H9 (cell line): Measurements from ENCODE around the gene RTN4R. TPM values are rescaled to one million over a fixed set of nuclear protein-coding genes. Genes with fewer than 3 reads are reported as not detected.
A peak's percentile ranks its signal among the peaks of the same experiment; 100 is the strongest.

Experiments
- DNase-seq: peaks from one replicate; pipeline ENCODE4 v3.0.0-alpha.2; 2017
- H2AFZ ChIP-seq: one replicate; pipeline ENCODE4 v1.6.1; 2013; ENCODE audit warnings: mild to moderate bottlenecking, low read length, control low read depth, moderate library complexity
- H2AK5ac ChIP-seq: 2 replicates; pipeline ENCODE4 v1.6.1; 2013; ENCODE audit warnings: low read length, control low read depth, mixed read lengths; ENCODE audit not compliant: insufficient read length
- H2BK120ac ChIP-seq: one replicate; pipeline ENCODE4 v1.6.1; 2013; ENCODE audit warnings: low read depth, mild to moderate bottlenecking, low read length, control low read depth, inconsistent platforms; ENCODE audit not compliant: poor library complexity, severe bottlenecking
- H2BK12ac ChIP-seq: 2 replicates; pipeline ENCODE4 v1.6.1; 2013; ENCODE audit warnings: low read length, control low read depth, mixed read lengths, low read depth; ENCODE audit not compliant: insufficient read length
- H2BK15ac ChIP-seq: 2 replicates; pipeline ENCODE4 v1.6.1; 2013; ENCODE audit warnings: low read depth, low read length, control low read depth
- H2BK20ac ChIP-seq: one replicate; pipeline ENCODE4 v1.6.1; 2013; ENCODE audit warnings: low read depth, mild to moderate bottlenecking, low read length, control low read depth, inconsistent platforms; ENCODE audit not compliant: poor library complexity, severe bottlenecking
- H2BK5ac ChIP-seq: 2 replicates; pipeline ENCODE4 v1.6.1; 2013; ENCODE audit warnings: low read length, control low read depth, mixed read lengths; ENCODE audit not compliant: insufficient read length
- H3K14ac ChIP-seq: 2 replicates; pipeline ENCODE4 v1.6.1; 2013; ENCODE audit warnings: low read length, control low read depth; ENCODE audit not compliant: insufficient read depth
- H3K18ac ChIP-seq: 2 replicates; pipeline ENCODE4 v1.6.1; 2013; ENCODE audit warnings: low read depth, mild to moderate bottlenecking, mixed read lengths, low read length, control low read depth; ENCODE audit not compliant: insufficient read length
- H3K23ac ChIP-seq: 2 replicates; pipeline ENCODE4 v1.6.1; 2013; ENCODE audit warnings: low read length, control low read depth, mixed read lengths, low read depth; ENCODE audit not compliant: insufficient read length
- H3K23me2 ChIP-seq: 2 replicates; pipeline ENCODE4 v1.6.1; 2013; ENCODE audit warnings: low read depth, mild to moderate bottlenecking, mixed read lengths, low read length, control low read depth; ENCODE audit not compliant: insufficient read length, poor library complexity, severe bottlenecking
- H3K27ac ChIP-seq: 2 replicates; pipeline ENCODE4 v1.5.1; 2013; ENCODE audit warnings: low read length, control low read depth, mixed read lengths, low read depth; ENCODE audit not compliant: insufficient read length
- H3K27me3 ChIP-seq: 2 replicates; pipeline ENCODE4 v1.6.1; 2013; ENCODE audit warnings: low read length, control low read depth, inconsistent platforms; ENCODE audit not compliant: insufficient read depth
- H3K4ac ChIP-seq: 2 replicates; pipeline ENCODE4 v1.6.1; 2013; ENCODE audit warnings: low read depth, mild to moderate bottlenecking, control low read depth, inconsistent platforms, low read length, moderate library complexity
- H3K4me1 ChIP-seq: 2 replicates; pipeline ENCODE4 v1.6.1; 2013; ENCODE audit warnings: low read length, control low read depth, inconsistent platforms; ENCODE audit not compliant: insufficient read depth
- H3K4me2 ChIP-seq: 2 replicates; pipeline ENCODE4 v1.6.1; 2013; ENCODE audit warnings: low read length, control low read depth, mixed read lengths; ENCODE audit not compliant: insufficient read length, insufficient read depth
- H3K56ac ChIP-seq: 2 replicates; pipeline ENCODE4 v1.6.1; 2013; ENCODE audit warnings: low read depth, mild to moderate bottlenecking, mixed read lengths, low read length, control low read depth; ENCODE audit not compliant: insufficient read length
- H3K79me1 ChIP-seq: 2 replicates; pipeline ENCODE4 v1.6.1; 2013; ENCODE audit warnings: low read depth, mild to moderate bottlenecking, moderate library complexity, low read length, control low read depth, inconsistent platforms; ENCODE audit not compliant: insufficient read depth, poor library complexity, severe bottlenecking
- H3K79me2 ChIP-seq: 2 replicates; pipeline ENCODE4 v1.6.1; 2013; ENCODE audit warnings: low read length, control low read depth, inconsistent platforms; ENCODE audit not compliant: insufficient read depth
- H3K9ac ChIP-seq: 2 replicates; pipeline ENCODE4 v1.6.1; 2013; ENCODE audit warnings: low read length, control low read depth, mixed read lengths; ENCODE audit not compliant: insufficient read length; ENCODE audit errors: extremely low read depth
- H3K9me3 ChIP-seq: one replicate; pipeline ENCODE4 v1.6.1; 2013; ENCODE audit warnings: low read depth, low read length, inconsistent platforms; ENCODE audit not compliant: control insufficient read depth
- H3T11ph ChIP-seq: one replicate; pipeline ENCODE4 v1.6.1; 2013; ENCODE audit warnings: mild to moderate bottlenecking, low read length, control low read depth, inconsistent platforms
- H4K20me1 ChIP-seq: one replicate; pipeline ENCODE4 v1.6.1; 2013; ENCODE audit not compliant: control insufficient read depth, insufficient read length, insufficient read depth
- H4K5ac ChIP-seq: 2 replicates; pipeline ENCODE4 v1.6.1; 2013; ENCODE audit warnings: low read depth, mild to moderate bottlenecking, mixed read lengths, low read length, control low read depth; ENCODE audit not compliant: insufficient read length
- H4K8ac ChIP-seq: replicated peaks from 2 replicates; pipeline ENCODE4 v1.6.1; 2013; ENCODE audit warnings: low read length, control low read depth, mixed read lengths, low read depth; ENCODE audit not compliant: insufficient read length
- H4K91ac ChIP-seq: 2 replicates; pipeline ENCODE4 v1.6.1; 2013; ENCODE audit warnings: low read depth, mild to moderate bottlenecking, moderate library complexity, mixed read lengths, low read length, control low read depth; ENCODE audit not compliant: insufficient read length
- H3K27ac Mint-ChIP-seq, 3 experiments: 2 replicates in 2 of 3; 3 replicates in 1 of 3; pipeline ENCODE4 v1.8.0; 2020 to 2021; ENCODE audit warnings: mixed read lengths in 3 of 3, mild to moderate bottlenecking in 1 of 3, moderate library complexity in 1 of 3
- H3K27me3 Mint-ChIP-seq: 2 replicates; pipeline ENCODE4 v1.8.0; 2021; ENCODE audit warnings: low read depth, mild to moderate bottlenecking, moderate library complexity, mixed read lengths
- H3K36me3 Mint-ChIP-seq, 3 experiments: 2 replicates in 2 of 3; 3 replicates in 1 of 3; pipeline ENCODE4 v1.8.0; 2020 to 2021; ENCODE audit warnings: low read depth in 3 of 3, mixed read lengths in 3 of 3; ENCODE audit not compliant: insufficient read depth in 1 of 3
- H3K4me1 Mint-ChIP-seq, 2 experiments: 2 replicates each; pipeline ENCODE4 v1.8.0; 2020; ENCODE audit warnings: mixed read lengths in 2 of 2
- H3K4me3 Mint-ChIP-seq, 2 experiments: 2 replicates in 1 of 2; 3 replicates in 1 of 2; pipeline ENCODE4 v1.8.0; 2020 to 2021; ENCODE audit warnings: mild to moderate bottlenecking in 2 of 2, mixed read lengths in 2 of 2, moderate library complexity in 1 of 2
- H3K9me3 Mint-ChIP-seq, 2 experiments: 2 replicates in 1 of 2; 3 replicates in 1 of 2; pipeline ENCODE4 v1.8.0; 2020; ENCODE audit warnings: mild to moderate bottlenecking in 2 of 2, mixed read lengths in 2 of 2, moderate library complexity in 1 of 2
- WGBS: extraction: QIAGEN DNeasy Blood & Tissue Kit; methylation state at CpG from one replicate; pipeline ENCODE4 v1.1.7; 2013; ENCODE audit warnings: missing lambda C conversion rate, low lambda C conversion rate, mixed read lengths; ENCODE audit not compliant: insufficient read length; ENCODE audit errors: extremely low coverage; 5-methylcytosine and 5-hydroxymethylcytosine counted together
- total RNA-seq: library from RNA; stranded (reverse); gene quantifications from 2 replicates; pipeline ENCODE4 v1.2.1, GENCODE V29; 2021
- TF ChIP-seq, protein P1 (sequence below): fragments of 200-600 bp; sonication (generic); conservative IDR thresholded peaks from 3 replicates; pipeline ENCODE4 v1.8.0; 2021; ENCODE audit warnings: antibody characterized with exemption, mild to moderate bottlenecking

The RTN4R gene
- total RNA-seq, 1 experiment from 2014 or later = 19.0 TPM

DNA sequence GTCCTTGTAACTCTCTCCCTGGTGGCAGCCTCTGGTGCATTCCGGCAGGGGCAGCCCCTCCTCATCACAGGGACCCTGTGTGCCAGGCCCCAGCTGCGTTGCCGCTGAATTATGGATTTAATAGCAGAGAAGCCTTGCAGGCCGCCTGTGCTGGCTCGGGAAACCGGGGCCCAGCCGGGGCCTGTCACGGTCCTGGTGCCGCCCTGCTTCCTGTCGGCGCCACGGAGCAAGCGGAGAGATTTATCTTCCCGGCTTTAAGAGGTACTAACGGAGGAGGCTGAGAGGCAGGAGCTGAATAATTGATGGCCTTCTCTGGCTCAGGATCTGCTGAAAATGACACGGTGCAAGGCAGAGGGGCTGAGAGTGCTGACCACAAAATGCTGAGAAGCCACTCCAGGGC is 63.3 kb downstream of the RTN4R start:
- Histone ChIP-seq H3K4ac (no peak overlapping the region), H2BK120ac (no peak overlapping the region), H3T11ph (no peak overlapping the region), H4K5ac (no peak overlapping the region), H3K18ac (peak overlapping the region; percentile 22), H2BK12ac (no peak overlapping the region), H4K91ac (no peak overlapping the region), H4K8ac (no peak overlapping the region), H3K27me3 (no peaks in the 10 kb centered on the region), H2AFZ (no peak overlapping the region), H2BK15ac (no peak overlapping the region), H3K79me1 (no peaks in the 10 kb centered on the region), H3K9me3 (no peaks in the 10 kb centered on the region), H3K23ac (no peak overlapping the region), H3K56ac (no peak overlapping the region), H3K27ac (no peak overlapping the region), H3K14ac (no peak overlapping the region), H2AK5ac (no peak overlapping the region), H4K20me1 (no peaks in the 10 kb centered on the region), H3K79me2 (no peaks in the 10 kb centered on the region), H3K4me1 (no peaks in the 10 kb centered on the region; the same call in 1 of the 2 replicates), H2BK20ac (no peak overlapping the region), H3K23me2 (no peaks in the 10 kb centered on the region), H3K9ac (no peak overlapping the region), H2BK5ac (no peak overlapping the region), H3K4me2 (no peak overlapping the region)
- H3K4me1 Mint-ChIP-seq = peaks cover 24 to 41% of the 10 kb centered on the region in 2 experiments
- no peak overlapping the region for H3K4me3 Mint-ChIP-seq
- no peak for DNase-seq
- H3K36me3 Mint-ChIP-seq = no peaks in the 10 kb centered on the region
- no peaks in the 10 kb centered on the region for H3K9me3 Mint-ChIP-seq
- TF ChIP-seq, protein P1, sequence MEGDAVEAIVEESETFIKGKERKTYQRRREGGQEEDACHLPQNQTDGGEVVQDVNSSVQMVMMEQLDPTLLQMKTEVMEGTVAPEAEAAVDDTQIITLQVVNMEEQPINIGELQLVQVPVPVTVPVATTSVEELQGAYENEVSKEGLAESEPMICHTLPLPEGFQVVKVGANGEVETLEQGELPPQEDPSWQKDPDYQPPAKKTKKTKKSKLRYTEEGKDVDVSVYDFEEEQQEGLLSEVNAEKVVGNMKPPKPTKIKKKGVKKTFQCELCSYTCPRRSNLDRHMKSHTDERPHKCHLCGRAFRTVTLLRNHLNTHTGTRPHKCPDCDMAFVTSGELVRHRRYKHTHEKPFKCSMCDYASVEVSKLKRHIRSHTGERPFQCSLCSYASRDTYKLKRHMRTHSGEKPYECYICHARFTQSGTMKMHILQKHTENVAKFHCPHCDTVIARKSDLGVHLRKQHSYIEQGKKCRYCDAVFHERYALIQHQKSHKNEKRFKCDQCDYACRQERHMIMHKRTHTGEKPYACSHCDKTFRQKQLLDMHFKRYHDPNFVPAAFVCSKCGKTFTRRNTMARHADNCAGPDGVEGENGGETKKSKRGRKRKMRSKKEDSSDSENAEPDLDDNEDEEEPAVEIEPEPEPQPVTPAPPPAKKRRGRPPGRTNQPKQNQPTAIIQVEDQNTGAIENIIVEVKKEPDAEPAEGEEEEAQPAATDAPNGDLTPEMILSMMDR = no peak
- peak overlapping the region in 1 of 3 experiments; percentile 53; a peak in 1 of 7 replicates for H3K27ac Mint-ChIP-seq
- WGBS = no CpG with 5 or more reads among the region's 16 CpGs
- no peaks in the 10 kb centered on the region; the same call in 1 of the 2 replicates for H3K27me3 Mint-ChIP-seq
